Spleen (tissue), 7 donors: ENCODE results near the gene ZSWIM6.

Experiments
- POLR2A ChIP-seq, 3 donors: fragments of 450-650 bp; IDR thresholded peaks; one replicate each; pipeline ENCODE4 v1.5.1; 2017; ENCODE audit warnings: antibody characterized with exemption in 3 of 3, mild to moderate bottlenecking in 1 of 3
- POLR2AphosphoS5 ChIP-seq, 3 donors: sonication (generic); formaldehyde crosslinking; IDR thresholded peaks; one replicate each; pipeline ENCODE4 v1.5.1; 2017; ENCODE audit warnings: antibody characterized with exemption in 3 of 3
- TF ChIP-seq, protein P1 (sequence below), 11 experiments: fragments of 200-600 bp in 7 of 11; fragments of 450-650 bp in 4 of 11; sonication (generic) in 4 of 11; IDR thresholded peaks in 8 of 11; conservative IDR thresholded peaks in 3 of 11; 1 replicate in 7 of 11; 2 replicates in 4 of 11; pipeline versions ENCODE4 v1.4.0 to v1.8.0; 2016 to 2021; ENCODE audit warnings: antibody characterized with exemption in 11 of 11, inconsistent platforms in 4 of 11, mild to moderate bottlenecking in 1 of 11
- donor health status: DM: no; HTN: no; CAD: no; lungs with moderate emphysema.
- donor health status: DM: no; HTN: no; CAD: no.
- donor health status: DM: no; HTN: no; CAD: no.

DNA sequence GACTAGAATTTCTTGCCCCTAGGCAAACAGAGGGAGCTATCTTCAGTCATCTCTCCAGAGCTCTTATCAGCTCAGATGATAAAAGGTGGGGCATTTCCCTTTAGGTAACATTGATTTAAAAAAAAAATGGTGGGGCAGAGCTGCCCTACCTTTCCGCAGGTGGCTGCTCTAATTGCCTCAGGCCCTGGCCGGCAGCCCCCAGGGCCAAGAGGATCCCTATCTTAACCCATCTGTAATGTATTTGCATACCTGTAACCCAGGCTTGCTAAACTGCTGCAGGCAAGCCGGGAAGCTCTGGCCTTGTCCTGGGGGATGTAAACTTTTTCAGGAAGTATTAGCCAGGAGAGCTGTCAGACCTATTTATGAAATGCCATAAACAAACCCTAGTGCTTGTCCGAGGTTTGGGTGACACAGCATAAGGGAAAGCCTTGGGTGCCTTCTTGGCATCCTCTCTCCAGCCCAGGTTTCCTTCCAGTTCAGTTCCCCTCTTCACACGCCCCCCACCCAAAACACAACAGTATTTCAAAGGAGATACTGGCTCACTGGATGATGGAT is 20.9 kb upstream of the ZSWIM6 start:
- TF ChIP-seq POLR2A (IDR thresholded peaks at IDR 0.05) (no peak), POLR2AphosphoS5 (IDR thresholded peaks at IDR 0.05) (no peak)
- TF ChIP-seq, protein P1, sequence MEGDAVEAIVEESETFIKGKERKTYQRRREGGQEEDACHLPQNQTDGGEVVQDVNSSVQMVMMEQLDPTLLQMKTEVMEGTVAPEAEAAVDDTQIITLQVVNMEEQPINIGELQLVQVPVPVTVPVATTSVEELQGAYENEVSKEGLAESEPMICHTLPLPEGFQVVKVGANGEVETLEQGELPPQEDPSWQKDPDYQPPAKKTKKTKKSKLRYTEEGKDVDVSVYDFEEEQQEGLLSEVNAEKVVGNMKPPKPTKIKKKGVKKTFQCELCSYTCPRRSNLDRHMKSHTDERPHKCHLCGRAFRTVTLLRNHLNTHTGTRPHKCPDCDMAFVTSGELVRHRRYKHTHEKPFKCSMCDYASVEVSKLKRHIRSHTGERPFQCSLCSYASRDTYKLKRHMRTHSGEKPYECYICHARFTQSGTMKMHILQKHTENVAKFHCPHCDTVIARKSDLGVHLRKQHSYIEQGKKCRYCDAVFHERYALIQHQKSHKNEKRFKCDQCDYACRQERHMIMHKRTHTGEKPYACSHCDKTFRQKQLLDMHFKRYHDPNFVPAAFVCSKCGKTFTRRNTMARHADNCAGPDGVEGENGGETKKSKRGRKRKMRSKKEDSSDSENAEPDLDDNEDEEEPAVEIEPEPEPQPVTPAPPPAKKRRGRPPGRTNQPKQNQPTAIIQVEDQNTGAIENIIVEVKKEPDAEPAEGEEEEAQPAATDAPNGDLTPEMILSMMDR (IDR thresholded peaks at IDR 0.05 in 8 of 11, conservative IDR thresholded peaks at IDR 0.05 in 3 of 11), result no peak
